Smooth muscle cell (in vitro differentiated cells): ENCODE measurements around the gene NTNG1. TPM values are rescaled to one million over a fixed set of nuclear protein-coding genes. Genes with fewer than 3 reads are reported as not detected.

Source experiments
- DNase-seq: peaks from one replicate; lab custom pipeline; 2025; ENCODE audit not compliant: unreplicated experiment; lab: John Stamatoyannopoulos, UW
- H2AFZ ChIP-seq: fragments of 200-600 bp; sonication (generic); 2 replicates; pipeline ENCODE4 v1.6.0; 2016; ENCODE audit warnings: antibody characterized with exemption, low read depth, mild to moderate bottlenecking
- H3F3A ChIP-seq: fragments of 200-600 bp; sonication (generic); 2 replicates; pipeline ENCODE4 v1.6.0; 2017; ENCODE audit warnings: antibody characterized with exemption, low read depth
- H3K27ac ChIP-seq: fragments of 200-600 bp; sonication (generic); 2 replicates; pipeline ENCODE4 v1.5.1; 2016; ENCODE audit warnings: low read depth, mild to moderate bottlenecking
- H3K27me3 ChIP-seq: fragments of 200-600 bp; sonication (generic); 2 replicates; pipeline ENCODE4 v1.6.1; 2016; ENCODE audit warnings: low read depth, mild to moderate bottlenecking
- H3K36me3 ChIP-seq: fragments of 200-600 bp; sonication (generic); 2 replicates; pipeline ENCODE4 v1.5.1; 2016; ENCODE audit warnings: low read depth
- H3K4me1 ChIP-seq: fragments of 200-600 bp; sonication (generic); 2 replicates; pipeline ENCODE4 v1.5.1; 2016; ENCODE audit warnings: low read depth
- H3K4me2 ChIP-seq: fragments of 200-600 bp; sonication (generic); 2 replicates; pipeline ENCODE4 v1.6.0; 2016; ENCODE audit warnings: mild to moderate bottlenecking
- H3K4me3 ChIP-seq: fragments of 200-600 bp; sonication (generic); 2 replicates; pipeline ENCODE4 v1.5.1; 2016; ENCODE audit warnings: mild to moderate bottlenecking
- H3K79me2 ChIP-seq: fragments of 200-600 bp; sonication (generic); 2 replicates; pipeline ENCODE4 v1.6.0; 2016; ENCODE audit warnings: low read depth, mild to moderate bottlenecking
- H3K9ac ChIP-seq: fragments of 200-600 bp; sonication (generic); 2 replicates; pipeline ENCODE4 v1.6.0; 2016; ENCODE audit warnings: low read depth
- H3K9me3 ChIP-seq: fragments of 200-600 bp; sonication (generic); replicated peaks from 2 replicates; pipeline ENCODE4 v1.5.1; 2016; ENCODE audit warnings: low read depth
- H4K20me1 ChIP-seq: fragments of 200-600 bp; sonication (generic); 2 replicates; pipeline ENCODE4 v1.6.0; 2016; ENCODE audit warnings: low read depth
- CTCF ChIP-seq: fragments of 200-600 bp; sonication (generic); IDR thresholded peaks from 2 replicates; pipeline ENCODE4 v1.5.1; 2017; ENCODE audit warnings: borderline replicate concordance, mild to moderate bottlenecking, antibody characterized with exemption; ENCODE audit not compliant: insufficient read depth, poor library complexity, severe bottlenecking
- WGBS: methylation state at CpG from one replicate; pipeline ENCODE4 v1.1.7; 2016; ENCODE audit warnings: low lambda C conversion rate; 5-methylcytosine and 5-hydroxymethylcytosine counted together
- polyA plus RNA-seq: library from polyadenylated mRNA; unstranded; fragments of >200 nt; fragmentation: Nextera tagmentation; extraction: Ambion mirVana; gene quantifications from 2 replicates; pipeline ENCODE4 v1.2.1, GENCODE V29; 2016
- total RNA-seq: library from RNA; depleted of rRNA; stranded (reverse); fragments of >200 nt; gene quantifications from 2 replicates; pipeline ENCODE4 v1.2.3, GENCODE V29; 2014

Gene NTNG1
- total and polyA plus RNA-seq, 2 experiments from 2014 or later: 0.39 to 1.1 TPM

- Histone ChIP-seq H3K9me3 (no peaks in the 10 kb centered on the region), H3K79me2 (no peaks in the 10 kb centered on the region), H3K4me1 (no peaks in the 10 kb centered on the region), H2AFZ (no peak overlapping the region), H3K36me3 (no peaks in the 10 kb centered on the region), H3K4me3 (no peak overlapping the region), H4K20me1 (no peaks in the 10 kb centered on the region), H3K27me3 (no peaks in the 10 kb centered on the region), H3K9ac (no peak overlapping the region), H3K4me2 (peak overlapping the region; percentile 14), H3F3A (no peaks in the 10 kb centered on the region), H3K27ac (no peak overlapping the region)
- no peak for TF ChIP-seq CTCF
- no peak for DNase-seq
- WGBS: 73% methylated on average over 5 of the region's 5 CpGs
Measured at GRCh38 chr1:107172450-107173170, 31.8 kb downstream of the NTNG1 start.

- Histone ChIP-seq H3K9ac (no peak overlapping the region), H3K4me1 (no peaks in the 10 kb centered on the region), H3K9me3 (no peaks in the 10 kb centered on the region), H3F3A (no peaks in the 10 kb centered on the region), H2AFZ (no peak overlapping the region), H4K20me1 (no peaks in the 10 kb centered on the region), H3K4me2 (no peak overlapping the region), H3K27me3 (no peaks in the 10 kb centered on the region), H3K4me3 (no peak overlapping the region), H3K79me2 (no peaks in the 10 kb centered on the region), H3K36me3 (no peaks in the 10 kb centered on the region), H3K27ac (no peak overlapping the region)
- TF ChIP-seq CTCF: no peak
- no peak for DNase-seq
- WGBS: 86% methylated on average over 1 of the region's 1 CpG
Measured at GRCh38 chr1:107175102-107175909, 34.5 kb downstream of the NTNG1 start.

DNA sequence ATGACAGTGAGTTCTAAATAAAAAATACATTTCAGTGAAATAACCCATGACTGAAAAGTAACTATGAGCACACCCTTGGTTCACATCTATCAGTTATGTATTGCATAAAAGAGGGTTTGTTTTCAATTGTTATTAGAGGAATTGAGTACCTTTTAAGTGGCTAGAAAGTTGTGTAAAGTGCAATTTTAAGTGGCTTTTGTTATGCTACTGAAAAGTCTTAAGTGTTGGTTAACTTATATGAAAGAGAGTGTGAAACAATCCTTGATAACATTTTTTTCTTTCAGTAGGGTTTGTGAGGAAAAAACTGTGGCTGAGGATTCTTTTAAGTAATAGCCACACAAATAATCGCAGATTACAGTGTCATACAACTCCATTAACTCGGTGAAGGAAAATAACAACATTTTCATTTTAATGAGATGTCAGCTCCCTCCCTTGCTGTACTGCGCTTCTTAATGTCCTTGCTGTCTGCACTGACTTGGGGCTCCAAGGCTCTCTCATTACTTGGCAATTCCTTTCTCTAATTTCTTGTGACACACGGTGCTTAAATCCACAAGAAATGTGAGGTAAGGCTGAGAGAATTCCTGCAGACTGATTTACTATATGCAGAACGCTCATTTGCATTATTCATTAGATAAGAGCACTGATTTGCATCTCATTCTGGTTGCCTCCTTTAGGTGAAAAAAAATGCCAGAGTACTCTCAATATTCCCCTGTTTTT, 40.6 kb downstream of the NTNG1 start:
- WGBS: 13% methylated on average over 5 of the region's 5 CpGs
- Histone ChIP-seq H3F3A (no peaks in the 10 kb centered on the region), H3K4me1 (peaks cover 6% of the 10 kb centered on the region), H3K4me2 (no peak overlapping the region), H3K79me2 (no peaks in the 10 kb centered on the region), H3K36me3 (no peaks in the 10 kb centered on the region), H2AFZ (no peak overlapping the region), H3K27me3 (no peaks in the 10 kb centered on the region), H3K9ac (no peak overlapping the region), H3K4me3 (no peak overlapping the region), H3K27ac (no peak overlapping the region), H4K20me1 (no peaks in the 10 kb centered on the region), H3K9me3 (no peaks in the 10 kb centered on the region)
- no peak for TF ChIP-seq CTCF
- DNase-seq: no peak
